Nephron progenitor cell (in vitro differentiated cells): ENCODE results near the gene PIAS1.
A peak's percentile ranks its signal among the peaks of the same experiment; 100 is the strongest.

Experiments
- DNase-seq: peaks from one replicate; pipeline ENCODE4 v3.0.0; 2021
- H3K27ac Mint-ChIP-seq: 2 replicates; pipeline ENCODE4 v1.8.0; 2021; ENCODE audit warnings: mild to moderate bottlenecking, moderate library complexity, mixed read lengths
- H3K27me3 Mint-ChIP-seq: 2 replicates; pipeline ENCODE4 v1.8.0; 2021; ENCODE audit warnings: mild to moderate bottlenecking, low read depth, mixed read lengths; ENCODE audit not compliant: poor library complexity
- H3K36me3 Mint-ChIP-seq: 2 replicates; pipeline ENCODE4 v1.8.0; 2021; ENCODE audit warnings: low read depth, mixed read lengths
- H3K4me1 Mint-ChIP-seq: 2 replicates; pipeline ENCODE4 v1.8.0; 2021; ENCODE audit warnings: mixed read lengths
- H3K4me3 Mint-ChIP-seq: 2 replicates; pipeline ENCODE4 v1.8.0; 2021; ENCODE audit warnings: mild to moderate bottlenecking, moderate library complexity, mixed read lengths
- H3K9me3 Mint-ChIP-seq: 2 replicates; pipeline ENCODE4 v1.8.0; 2021; ENCODE audit warnings: mild to moderate bottlenecking, moderate library complexity, mixed read lengths
- CTCF ChIP-seq: fragments of 200-600 bp; sonication (generic); IDR thresholded peaks from 2 replicates; pipeline ENCODE4 v1.5.0; 2021; ENCODE audit warnings: antibody characterized with exemption

Gene PIAS1

GRCh38 chr15:68148039-68148438 lies 93.9 kb downstream of the PIAS1 start:
- TF ChIP-seq CTCF, result no peak
- no peak for DNase-seq
- H3K27ac Mint-ChIP-seq, result peak overlapping the region; percentile 93
- peaks cover 34% of the 10 kb centered on the region for H3K36me3 Mint-ChIP-seq
- no peak overlapping the region for H3K4me3 Mint-ChIP-seq
- H3K9me3 Mint-ChIP-seq, result no peaks in the 10 kb centered on the region
- peaks cover 17% of the 10 kb centered on the region for H3K4me1 Mint-ChIP-seq
- no peaks in the 10 kb centered on the region for H3K27me3 Mint-ChIP-seq

GRCh38 chr15:68149059-68149458 lies 94.9 kb downstream of the PIAS1 start:
- Mint-ChIP-seq H3K4me3 (no peak overlapping the region), H3K4me1 (peaks cover 20% of the 10 kb centered on the region), H3K27me3 (no peaks in the 10 kb centered on the region), H3K27ac (peak overlapping the region; percentile 43), H3K36me3 (peaks cover 36% of the 10 kb centered on the region), H3K9me3 (no peaks in the 10 kb centered on the region)
- no peak for DNase-seq
- TF ChIP-seq CTCF, result no peak

- no peak overlapping the region for H3K4me3 Mint-ChIP-seq
- H3K27me3 Mint-ChIP-seq, result no peaks in the 10 kb centered on the region
- no peak for DNase-seq
- H3K4me1 Mint-ChIP-seq, result peaks cover 31% of the 10 kb centered on the region
- H3K27ac Mint-ChIP-seq, result no peak overlapping the region
- peaks cover 39% of the 10 kb centered on the region for H3K36me3 Mint-ChIP-seq
- no peak for TF ChIP-seq CTCF
- no peaks in the 10 kb centered on the region for H3K9me3 Mint-ChIP-seq
These were observed 96.1 kb downstream of the PIAS1 start for GRCh38 chr15:68150187-68150586.

GRCh38 chr15:68151277-68151676 lies 97.2 kb downstream of the PIAS1 start:
- peaks cover 31% of the 10 kb centered on the region for H3K4me1 Mint-ChIP-seq
- H3K27me3 Mint-ChIP-seq, result no peaks in the 10 kb centered on the region
- no peak for DNase-seq
- H3K36me3 Mint-ChIP-seq, result peaks cover 32% of the 10 kb centered on the region
- H3K27ac Mint-ChIP-seq, result no peak overlapping the region
- no peak overlapping the region for H3K4me3 Mint-ChIP-seq
- TF ChIP-seq CTCF, result no peak
- no peaks in the 10 kb centered on the region for H3K9me3 Mint-ChIP-seq

- H3K4me1 Mint-ChIP-seq, result peaks cover 31% of the 10 kb centered on the region
- peak overlapping the region; percentile 14 for H3K27ac Mint-ChIP-seq
- no peak overlapping the region for H3K4me3 Mint-ChIP-seq
- no peak for TF ChIP-seq CTCF
- no peak for DNase-seq
- no peaks in the 10 kb centered on the region for H3K27me3 Mint-ChIP-seq
- H3K36me3 Mint-ChIP-seq, result peaks cover 22% of the 10 kb centered on the region
- no peaks in the 10 kb centered on the region for H3K9me3 Mint-ChIP-seq
These were observed 98.2 kb downstream of the PIAS1 start for GRCh38 chr15:68152342-68152741.

DNA sequence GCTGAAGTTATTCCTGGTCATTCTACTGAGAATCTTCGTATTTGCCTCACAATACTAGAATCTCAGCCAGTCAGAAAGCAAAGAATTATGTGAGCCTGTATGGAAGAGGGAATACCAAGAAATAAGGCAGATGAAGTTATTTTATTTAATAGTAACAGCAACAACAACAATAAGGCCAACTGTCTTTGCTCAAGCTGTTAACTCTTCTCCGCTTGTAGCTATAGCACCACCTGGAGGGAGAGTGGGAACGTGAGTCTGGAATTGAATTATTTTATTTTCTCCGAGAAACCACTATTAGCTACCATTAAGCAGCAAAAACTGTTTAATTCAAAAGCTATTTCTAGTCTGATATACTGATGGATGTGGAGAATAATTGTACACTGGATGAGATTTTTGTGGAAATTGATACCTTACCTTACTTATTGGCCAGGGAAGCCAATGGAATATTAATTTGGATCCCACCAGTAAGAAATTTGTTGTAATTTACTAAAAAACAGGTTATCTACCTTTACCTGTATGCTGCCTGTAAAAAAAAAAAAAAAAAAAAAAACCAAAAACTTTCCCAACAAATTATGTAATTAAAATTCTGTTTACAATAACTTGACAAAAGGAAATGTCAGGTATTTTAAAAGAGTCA lies 100.9 kb downstream of the PIAS1 start:
- peak; percentile 28 for DNase-seq
- H3K4me3 Mint-ChIP-seq, result no peak overlapping the region
- peak; percentile 61 for TF ChIP-seq CTCF
- no peak overlapping the region for H3K27ac Mint-ChIP-seq
- no peaks in the 10 kb centered on the region for H3K27me3 Mint-ChIP-seq
- H3K9me3 Mint-ChIP-seq, result peaks cover 2% of the 10 kb centered on the region
- peaks cover 22% of the 10 kb centered on the region for H3K36me3 Mint-ChIP-seq
- H3K4me1 Mint-ChIP-seq, result peaks cover 22% of the 10 kb centered on the region
